SK-N-DZ (cell line): ENCODE results near the gene COA1.

Experiments
- DNase-seq: peaks from one replicate; pipeline ENCODE4 v3.0.0-alpha.2; 2015; ENCODE audit warnings: low spot score

Gene COA1

DNA sequence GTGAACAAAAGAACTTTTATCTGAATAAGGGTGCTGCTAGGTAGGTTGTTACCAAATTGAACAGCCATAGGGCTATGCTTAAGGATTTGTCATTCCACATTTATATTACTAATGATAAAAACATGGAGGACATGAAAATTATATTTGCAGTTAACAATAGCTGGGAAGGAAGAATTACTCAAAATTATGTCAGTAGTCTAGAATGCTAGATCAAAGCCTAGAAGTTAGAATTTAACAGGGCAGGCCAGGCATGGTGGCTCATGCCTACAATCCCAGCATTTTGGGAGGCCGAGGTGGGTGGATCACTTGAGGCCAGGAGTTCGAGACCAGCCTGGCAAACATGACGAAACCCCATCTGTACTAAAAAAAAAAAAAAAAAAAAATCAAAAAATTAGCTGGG lies 137.0 kb downstream of the COA1 start:
- no peak for DNase-seq

DNA sequence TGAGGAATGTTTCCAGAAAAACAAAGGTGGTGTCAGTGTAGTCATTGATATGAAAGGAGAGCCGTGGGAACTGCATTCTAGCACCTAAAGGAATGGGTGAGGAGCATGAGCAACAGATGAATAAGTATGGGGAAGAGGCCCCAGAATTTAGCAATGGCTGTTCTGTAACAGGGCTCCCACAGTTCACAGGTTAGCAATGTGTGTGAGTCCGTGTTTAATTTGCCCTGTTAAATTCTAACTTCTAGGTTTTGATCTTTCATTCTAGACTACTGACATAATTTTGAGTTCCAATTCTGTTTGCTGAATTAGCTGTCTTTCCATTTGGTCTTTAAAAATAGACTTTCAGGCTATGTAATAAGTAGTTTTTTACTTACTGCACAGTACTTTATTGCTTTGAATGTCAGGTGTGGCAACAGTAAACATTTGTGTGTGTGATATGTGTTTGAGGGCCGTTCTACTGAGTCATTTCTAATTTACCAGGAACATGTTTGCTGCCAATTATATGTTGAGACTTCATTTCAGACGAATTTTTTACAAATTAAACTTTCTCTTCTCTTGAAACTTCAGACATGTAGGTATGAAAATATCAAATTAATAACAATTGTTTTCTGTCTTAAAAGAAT lies 137.7 kb downstream of the COA1 start:
- DNase-seq: no peak

DNA sequence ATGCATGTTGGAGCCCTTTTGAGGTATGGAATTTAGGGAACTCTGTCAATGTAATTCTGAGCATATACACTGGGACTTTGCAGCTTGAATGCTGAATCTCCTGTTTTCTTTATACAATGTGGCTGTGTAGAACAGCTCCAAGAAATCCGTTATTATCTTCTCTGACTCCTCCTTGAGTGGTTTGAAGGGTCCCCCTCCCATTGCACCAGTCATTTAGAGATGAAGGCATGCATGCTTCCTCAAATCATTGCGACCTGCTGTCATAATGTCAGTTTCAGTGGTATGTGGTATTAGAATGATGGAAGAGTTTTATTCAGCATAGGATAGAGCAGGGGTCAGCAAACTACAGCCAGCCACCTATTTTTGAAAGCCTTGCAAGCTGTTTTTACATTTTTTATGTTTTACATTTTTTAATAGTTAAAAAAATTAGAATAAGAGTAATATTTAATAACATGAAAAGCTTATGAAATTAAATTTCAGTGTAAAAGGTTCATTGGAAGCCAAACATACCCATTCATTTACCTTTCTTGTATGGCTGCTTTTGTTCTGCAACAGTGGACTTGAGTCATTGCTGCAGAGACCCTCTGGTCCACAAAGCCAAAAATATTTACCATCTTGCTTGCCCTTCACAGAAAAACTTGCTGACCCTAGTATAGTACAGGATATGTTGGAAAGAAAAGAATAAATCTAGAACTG lies 138.3 kb downstream of the COA1 start:
- no peak for DNase-seq

DNA sequence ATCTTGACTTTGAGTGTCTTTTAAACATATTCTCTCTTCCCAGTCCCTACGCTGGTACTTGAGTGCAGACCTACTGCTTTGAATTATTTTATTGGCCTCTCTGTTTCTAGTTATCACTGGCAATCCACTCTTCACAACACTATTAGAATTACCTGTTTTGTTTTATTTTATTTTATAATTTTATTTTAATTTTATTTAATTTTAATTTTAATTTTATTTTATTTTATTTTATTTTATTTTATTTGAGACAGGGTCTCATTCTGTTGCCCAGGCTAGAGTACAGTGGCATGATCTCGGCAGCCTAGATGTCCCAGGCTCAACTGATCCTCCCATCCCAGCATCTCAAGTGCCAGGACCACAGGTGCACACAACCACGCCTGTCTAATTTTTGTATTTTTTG lies 139.6 kb downstream of the COA1 start:
- no peak for DNase-seq
